GM21529 (cell line): ENCODE measurements around the gene LIN7A.
"Not testable (repeated sequence)": the region's sequence is repeated elsewhere in the genome, so short reads cannot be mapped to it uniquely, and the experiment has no call there.

Experiments
- ATAC-seq: cut with Tn5 transposase; IDR thresholded peaks from one replicate; pipeline ENCODE4 v1.9.1; 2021; ENCODE audit not compliant: unreplicated experiment

LIN7A gene

DNA sequence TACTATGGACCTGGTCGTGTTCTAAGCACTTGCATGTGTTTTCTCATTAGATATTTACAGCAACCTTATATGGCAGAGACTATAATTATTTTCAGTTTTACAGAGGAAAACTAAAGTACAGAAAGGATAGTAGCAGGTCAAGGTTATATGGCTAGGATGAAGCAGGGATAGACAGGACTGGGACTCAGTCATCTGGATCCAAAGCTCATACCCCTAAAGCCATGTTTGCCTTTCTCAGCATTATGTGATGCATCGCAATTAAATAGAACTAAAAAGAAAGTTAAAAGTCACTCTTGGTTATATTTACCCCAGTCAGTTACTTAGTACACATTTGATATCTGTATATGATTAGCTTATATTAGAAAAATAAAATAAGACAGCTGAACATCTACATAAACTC is 13.3 kb downstream of the LIN7A start:
- ATAC-seq, result no peak

DNA sequence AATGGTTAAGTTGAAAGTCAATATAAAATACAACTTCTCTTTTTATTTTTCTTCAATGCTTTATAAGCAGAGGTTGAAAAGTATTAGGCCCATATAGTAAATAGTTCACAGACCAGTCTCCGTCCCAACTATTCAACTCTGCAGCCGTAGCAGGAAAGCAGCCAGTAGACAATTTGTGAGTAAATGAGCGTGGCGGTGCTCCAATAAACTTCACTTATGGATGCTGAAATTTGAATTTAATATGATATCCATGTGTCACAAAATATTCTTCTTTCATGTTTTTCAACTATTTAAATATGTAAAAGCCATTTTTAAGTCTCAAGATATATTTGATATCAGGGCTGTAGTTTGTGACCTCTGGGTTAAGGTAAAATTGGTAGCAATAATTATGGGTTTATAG is 17.7 kb downstream of the LIN7A start:
- ATAC-seq, result no peak

DNA sequence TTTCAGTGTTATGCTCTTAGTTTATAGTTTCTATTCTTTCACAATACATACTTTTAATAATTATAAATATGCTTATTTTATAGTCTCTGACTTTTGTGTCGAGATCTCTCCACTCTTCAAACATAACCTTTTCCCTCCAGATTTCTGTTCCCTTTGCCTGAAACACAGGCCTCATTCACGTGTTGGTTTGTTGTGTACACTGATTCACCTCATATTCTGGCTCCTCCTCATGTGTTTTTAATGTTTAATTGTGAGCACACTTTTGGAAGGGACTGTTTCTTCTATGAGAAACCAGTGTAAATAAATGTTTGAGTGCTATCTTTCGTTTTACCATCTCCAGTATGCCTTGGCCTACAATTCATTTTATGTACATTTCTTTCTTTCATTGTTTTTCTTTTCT is 20.1 kb downstream of the LIN7A start:
- no peak for ATAC-seq

DNA sequence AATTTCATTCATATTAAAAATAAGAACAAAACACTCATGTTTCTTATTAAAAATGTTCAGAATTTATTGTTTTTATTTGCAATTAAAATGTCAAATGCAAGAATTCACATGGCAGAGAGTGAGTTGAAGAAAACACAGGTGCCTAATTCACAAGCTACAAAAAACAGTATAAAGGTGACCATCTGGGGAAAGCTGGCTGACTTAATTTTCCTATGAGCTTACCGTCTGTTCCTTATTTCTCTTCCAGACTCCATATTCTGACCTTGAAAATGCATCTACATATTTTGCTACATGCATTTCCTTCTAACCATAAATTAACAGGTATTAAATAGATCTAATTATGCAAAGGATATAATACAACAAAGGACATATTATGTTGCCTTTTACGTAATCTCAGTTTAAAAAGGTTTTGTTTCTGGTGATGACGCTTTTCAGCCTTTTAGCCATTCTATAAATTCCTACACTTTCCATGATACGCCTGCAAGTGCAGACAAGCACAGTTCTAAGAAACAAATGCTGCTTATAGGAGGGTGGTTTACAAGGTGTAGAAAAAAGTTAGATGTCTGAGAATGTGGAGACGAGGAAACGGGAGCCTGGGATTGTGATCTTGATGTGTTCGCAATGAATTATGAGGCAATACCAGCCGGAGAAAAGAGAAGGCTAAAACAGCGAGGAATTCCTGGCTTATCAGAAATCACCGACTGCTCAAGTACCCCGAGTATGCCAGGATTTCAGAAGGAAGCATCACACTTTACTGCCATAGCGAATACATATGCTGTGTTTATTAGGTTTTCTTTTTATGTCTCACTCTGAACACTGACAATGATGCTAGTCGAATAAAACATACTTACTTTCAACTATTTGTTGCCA is 24.6 kb downstream of the LIN7A start:
- ATAC-seq, result no peak

DNA sequence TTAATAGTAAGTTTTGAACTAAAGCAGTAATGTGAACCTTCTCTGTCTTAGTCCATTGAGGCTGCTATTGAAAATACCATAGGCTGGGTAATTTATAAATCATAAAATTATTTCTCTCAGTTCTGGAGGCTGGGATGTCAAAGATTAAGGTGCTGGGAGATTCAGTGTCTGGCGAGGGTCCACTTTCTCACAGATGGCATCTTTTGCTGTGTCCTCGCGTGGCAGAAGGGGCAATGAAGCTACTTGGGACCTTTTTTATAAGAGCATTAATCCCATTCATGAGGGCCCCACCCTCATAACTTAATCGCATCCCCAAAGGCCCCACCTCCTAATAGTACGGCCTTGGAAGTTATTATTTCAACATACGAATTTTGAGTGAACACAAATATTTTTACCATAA is 28.4 kb downstream of the LIN7A start:
- no peak for ATAC-seq

DNA sequence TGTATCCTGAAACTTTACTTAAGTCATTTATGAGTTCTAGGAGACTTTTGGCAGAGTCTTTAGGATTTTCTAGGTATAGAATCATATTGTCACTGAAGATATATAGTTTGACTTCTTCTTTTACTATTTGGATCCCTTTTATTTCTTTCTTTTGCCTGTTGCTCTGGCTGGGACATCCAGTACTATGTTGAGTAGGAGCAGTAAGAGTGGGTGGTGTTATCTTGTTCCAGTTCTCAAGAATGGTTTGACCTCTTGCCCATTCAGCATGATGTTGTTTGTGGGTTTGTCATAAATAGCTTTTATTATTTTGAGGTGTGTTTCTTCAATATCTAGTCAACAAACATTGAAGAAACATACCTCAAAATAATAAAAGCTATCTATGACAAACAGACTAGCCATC is 35.0 kb downstream of the LIN7A start:
- no peak for ATAC-seq

DNA sequence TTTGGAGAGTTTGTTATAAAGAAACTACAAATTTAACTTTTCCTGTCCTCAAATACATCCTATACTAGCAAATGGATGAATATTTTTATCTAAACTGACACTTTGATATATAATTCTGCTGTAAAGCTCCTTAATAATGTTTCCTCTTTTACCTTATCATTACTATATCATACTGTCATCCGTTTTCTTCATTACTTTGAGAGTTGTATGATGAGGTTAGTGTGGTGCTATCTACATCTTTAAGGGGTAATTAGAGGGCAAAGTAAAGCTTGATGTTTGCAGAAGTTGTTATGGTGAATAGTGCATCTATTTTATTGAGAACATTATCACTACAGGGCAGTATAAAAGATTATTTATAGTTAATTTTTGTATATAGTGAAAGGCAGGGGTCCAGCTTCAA is 36.1 kb downstream of the LIN7A start:
- no peak for ATAC-seq

DNA sequence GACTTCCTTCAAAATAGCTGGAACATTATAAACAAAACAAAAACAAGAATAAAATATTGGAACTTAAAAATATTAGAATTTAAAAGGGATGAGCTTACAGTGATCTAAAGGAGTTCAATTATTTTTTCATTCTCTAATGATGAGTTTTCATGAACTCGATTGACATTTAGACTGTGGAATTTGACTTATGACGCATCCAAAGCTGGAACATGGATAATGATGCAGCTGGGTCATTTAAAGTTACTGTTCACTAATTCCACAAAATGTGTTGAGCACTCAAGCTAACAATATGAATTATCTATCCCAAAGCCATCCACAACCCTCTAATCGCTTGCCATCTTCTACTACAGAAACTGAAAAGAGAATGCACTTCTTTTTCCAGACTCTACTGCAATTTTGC is 42.5 kb downstream of the LIN7A start:
- no peak for ATAC-seq

DNA sequence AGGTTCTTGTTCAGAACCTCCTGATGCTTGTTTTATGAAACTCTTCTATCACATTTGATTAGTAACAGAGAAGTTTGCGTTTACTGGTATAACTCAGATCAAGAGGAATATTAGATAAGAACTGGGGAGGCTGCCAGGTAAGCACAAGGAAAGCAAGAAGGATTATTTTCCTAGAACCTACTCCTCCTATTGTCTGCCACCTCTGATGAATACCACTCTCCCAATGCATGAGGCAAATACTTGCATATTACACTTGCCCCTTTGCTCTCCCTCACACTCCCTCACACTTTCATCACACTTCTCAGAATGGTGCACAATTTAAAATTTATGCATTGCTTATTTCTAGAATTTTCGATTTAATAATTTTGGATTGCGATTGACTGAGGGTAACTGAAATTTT is 43.6 kb downstream of the LIN7A start:
- ATAC-seq, result no peak

DNA sequence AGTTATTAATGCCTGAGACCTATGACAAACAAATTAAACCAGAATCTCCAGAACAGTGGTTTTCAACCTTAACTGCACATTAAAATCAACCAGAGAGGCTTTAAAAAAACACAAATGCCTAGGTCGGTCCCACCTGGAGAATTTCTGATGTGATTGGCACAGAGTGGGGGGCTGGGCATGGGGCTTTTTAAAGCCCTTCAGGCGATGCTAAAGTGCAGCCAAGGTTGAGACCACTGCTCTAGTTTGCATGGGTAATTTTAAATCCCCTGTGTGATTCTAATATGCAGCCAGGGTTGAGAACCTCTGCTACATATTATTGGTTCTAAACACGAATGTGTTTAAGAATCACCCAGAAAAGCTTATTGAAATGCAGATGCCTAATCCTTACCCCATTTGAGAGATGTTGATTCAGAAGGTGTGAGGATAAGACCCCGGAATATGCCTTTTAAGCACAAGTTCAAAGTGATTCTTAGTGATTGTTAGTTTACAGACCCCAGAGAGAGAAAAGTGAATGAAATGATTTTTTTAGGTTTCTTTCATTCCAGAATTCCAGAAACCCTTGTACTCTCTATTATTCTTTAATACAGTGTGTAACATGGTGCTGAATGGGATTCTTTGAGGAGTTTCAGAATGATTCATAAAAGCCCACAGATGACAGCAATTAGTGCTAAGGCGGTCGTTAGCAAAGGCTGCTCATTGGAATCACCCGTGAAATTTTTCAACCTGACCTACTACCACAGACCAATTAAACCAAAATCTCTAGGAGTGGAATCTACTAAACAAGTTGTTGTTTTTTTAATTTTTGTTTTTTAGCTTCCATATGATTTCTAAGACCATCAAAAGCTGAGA is 44.9 kb downstream of the LIN7A start:
- peak; percentile 63 for ATAC-seq

DNA sequence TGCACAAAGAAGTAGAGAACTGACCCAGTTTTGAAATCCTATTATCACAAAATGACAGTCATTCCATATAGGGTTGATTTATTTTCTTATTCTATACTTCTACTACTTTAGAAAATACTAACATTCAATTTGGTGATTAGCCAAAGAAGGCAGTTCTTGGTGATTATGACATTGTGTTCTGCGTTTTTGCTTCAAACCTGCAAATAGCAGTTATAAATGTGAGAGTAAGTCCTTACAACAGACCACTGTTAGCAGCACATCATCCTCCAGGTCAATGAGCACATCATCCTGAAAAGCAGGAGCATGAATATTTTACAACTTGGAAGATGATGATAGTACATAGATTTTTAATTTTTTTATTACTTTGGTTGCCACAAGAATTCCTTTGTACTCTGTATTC is 53.1 kb downstream of the LIN7A start:
- ATAC-seq, result no peak

DNA sequence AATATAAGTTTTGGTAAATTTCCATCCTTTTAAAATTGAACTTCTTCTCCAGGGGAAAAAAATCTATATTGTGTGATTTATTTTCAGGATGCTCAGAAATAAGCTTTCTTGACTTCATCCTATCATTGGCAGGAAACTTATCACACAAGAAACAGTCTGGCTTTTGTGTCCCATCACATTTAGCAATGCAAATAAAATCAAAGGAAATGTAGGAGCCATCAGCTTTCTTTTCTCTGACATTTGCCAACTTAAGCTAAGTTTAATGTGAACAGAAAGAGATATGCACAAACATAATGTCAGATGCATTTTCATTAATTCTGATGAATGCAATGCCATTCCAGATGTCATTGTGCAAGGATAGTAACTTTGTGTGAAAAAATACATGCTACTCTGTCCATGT is 56.6 kb downstream of the LIN7A start:
- no peak for ATAC-seq

DNA sequence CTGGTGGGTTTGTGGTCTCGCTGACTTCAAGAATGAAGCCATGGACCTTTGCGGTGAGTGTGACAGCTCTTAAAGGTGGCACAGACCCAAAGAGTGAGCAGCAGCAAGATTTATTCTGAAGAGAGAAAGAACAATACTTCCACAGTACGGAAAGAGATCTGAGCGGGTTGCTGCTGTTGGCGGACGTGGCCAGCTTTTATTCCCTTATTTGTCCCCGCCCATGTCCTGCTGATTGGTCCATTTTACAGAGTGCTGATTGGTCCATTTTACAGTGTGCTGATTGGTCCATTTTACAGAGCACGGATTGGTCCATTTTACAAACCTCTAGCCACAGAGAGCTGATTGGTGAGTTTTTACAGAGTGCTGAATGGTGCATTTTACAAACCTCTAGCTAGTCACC is 59.3 kb downstream of the LIN7A start:
- not testable (repeated sequence) for ATAC-seq

DNA sequence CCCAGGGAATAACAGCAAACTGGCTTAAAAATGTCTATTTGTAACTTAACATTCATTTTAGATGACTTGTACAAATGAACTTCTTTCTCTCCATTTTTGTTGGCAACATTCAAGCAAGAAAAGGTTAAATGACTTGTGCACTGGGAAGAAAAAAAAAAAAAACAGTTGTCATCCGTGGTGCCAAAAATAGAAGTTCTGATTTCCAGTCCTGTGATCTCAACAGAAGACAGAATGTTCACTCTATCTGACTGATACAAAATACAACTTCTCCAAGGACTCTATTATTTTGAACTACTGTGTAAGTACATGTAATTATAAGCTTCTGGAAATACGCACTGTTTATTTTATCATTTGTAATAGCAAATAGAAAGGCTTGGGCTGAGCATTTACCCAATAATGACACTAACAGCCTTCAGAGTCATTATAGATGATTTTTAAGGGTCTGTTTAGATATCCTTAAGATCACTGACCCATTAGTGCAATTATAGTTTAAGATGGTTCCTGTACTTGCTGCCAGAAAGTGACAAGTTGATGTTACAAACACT is 59.9 kb downstream of the LIN7A start:
- no peak for ATAC-seq

DNA sequence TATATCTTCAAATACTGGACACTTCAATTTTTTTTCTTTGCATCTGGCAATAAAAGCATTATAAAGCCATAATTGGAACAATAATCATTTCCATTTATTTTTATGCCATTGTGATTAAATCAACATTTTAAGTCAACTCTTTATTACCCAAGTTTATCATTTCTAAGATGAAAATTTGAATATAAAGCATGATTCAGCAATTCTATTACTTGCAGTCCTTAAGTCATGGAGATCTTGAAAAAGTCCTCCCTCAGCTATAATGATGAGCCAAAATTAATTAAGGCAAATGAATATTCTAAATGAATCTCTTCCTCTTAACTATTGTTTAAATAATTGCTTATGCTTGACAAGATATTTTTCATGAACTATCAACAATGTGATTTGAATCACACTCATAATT is 65.7 kb downstream of the LIN7A start:
- ATAC-seq, result no peak

DNA sequence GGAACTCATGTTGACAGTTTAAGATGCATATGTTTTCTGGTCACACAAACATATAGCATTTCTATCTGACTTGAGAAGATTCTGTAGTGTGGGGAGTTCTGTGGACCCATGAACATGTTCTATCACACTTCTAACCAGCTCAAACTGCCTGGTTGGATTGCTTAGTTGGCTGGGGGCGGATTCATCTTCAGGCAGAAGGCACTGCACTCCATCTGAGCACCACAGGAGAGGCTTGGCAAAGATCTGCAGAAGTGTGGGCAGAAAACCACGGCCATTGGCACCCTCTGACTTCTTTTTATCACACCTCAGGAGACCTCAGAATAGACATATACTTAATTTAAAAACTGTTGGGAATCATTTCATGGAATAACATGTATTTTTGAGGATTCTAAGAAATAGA is 68.5 kb downstream of the LIN7A start:
- ATAC-seq, result no peak

DNA sequence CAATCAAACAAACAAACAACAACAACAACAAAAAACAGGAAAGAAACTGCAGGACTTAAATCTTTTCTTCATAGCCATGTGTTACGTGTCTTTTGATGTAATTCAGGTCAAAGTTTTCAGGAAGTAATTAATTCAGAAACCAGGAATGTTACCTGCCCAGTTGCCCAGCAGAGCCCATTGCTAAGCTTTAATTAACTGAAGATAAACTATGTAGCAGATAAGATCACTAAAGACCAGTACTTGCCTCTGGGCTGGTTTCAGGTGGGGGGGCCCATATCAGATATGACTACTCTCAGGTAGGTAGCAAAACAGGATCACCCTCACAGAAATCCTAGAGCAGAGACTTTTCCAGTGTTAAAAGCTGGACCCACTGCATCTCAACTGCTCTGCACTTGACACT is 69.2 kb downstream of the LIN7A start:
- no peak for ATAC-seq

DNA sequence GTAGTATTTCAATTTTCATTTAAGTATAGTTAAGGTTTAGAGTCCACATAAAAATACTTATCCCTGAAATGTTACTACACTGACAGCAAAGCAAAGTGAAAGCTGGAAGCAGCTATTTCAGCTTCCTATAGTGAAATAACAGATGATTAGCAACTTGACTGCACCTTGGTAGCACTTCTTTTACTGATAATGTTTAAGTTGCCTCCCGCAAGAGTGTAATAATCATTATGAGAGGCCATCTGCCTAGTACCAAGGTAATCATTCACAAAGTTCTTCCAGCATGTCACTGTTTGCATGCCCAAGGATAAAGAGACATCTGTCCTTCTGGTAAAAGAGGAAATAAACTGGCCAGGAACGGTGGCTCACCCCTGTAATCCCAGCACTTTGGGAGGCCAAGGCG is 69.8 kb downstream of the LIN7A start:
- ATAC-seq, result no peak

DNA sequence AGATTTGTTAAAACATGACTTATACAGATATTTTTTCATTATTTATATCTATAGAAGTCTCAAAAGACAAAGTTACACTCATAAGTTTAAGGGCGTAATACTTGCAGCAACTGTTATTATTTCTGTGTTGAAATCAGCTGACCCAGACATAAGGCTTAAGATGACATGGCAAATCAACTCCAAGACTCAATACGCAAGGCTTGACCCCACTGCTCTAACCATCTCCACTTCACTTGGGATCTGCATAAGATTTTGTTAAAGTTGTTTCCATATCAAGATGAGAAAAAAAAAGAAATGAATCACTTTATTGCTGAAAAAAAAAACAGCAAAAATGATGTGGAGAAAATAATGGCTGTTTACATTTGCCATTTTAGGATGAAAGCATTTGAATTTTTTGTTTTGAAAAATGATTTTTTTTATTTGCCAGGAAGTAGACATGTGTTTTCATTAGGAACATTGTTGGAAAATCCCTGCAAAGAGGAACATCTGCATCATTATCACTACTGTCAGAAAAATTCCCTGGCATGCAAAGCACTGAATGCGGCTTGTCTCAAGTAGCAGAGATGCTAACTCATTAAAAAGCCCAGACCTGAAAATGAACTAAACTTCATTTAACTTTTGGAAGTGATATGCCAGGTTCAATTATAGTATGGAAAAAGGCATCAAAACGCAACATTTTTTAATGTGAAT is 73.5 kb downstream of the LIN7A start:
- no peak for ATAC-seq

DNA sequence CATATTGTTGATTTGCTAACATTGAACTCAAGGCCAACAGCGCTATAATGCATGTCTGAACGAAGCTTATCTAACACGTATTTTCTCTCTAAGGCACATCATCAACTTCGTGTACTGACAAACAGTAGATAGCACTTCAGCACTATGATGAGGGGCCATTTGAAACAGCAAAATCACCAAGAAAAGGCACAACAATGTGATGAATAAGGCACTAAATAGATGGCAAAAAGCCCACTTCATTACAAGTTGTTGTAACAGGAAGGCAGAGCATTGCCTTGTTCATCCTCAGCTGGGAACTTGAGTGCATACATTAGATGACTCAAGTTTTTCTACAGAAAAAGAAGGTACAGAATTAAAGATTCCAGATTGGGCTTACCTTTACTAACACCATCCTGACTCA is 75.2 kb downstream of the LIN7A start:
- ATAC-seq, result no peak

DNA sequence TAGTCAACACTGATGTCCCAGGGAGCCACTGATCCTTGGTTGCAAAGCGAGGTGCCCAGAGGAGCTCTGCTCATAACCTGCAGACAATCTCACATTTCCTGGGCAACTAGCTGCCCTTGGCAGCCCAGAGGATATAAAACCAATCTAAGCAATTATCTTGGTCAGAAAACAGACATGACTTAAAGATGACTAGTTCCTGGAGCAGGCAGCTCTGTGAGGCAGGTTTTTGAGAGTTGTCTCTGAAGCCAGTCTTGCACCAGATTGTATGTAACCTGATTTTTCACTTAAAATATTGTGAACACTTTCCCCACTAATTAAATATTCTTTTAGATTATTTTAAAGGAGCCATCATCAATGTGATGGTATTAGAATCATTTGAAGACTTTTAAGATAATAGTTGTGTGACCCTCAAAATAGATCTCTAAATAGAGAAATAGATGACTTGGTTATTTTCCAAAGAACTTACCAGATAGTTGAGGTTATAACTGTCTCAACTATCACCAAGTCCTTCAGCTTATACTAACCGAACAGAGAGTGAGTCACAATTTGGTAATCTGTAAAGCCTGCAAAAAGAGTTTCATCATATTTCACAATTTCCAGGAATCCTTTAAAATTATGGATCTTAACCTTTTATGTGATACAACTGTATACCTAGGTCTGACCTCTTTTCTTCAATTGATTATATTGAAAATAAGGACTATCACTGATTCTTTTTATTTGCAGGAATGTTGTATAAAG is 75.9 kb downstream of the LIN7A start:
- ATAC-seq, result no peak
